Measurements from ENCODE around the gene SYT2.
"Not testable (repeated sequence)": the region's sequence is repeated elsewhere in the genome, so short reads cannot be mapped to it uniquely, and the experiment has no call there.

The SYT2 gene

DNA sequence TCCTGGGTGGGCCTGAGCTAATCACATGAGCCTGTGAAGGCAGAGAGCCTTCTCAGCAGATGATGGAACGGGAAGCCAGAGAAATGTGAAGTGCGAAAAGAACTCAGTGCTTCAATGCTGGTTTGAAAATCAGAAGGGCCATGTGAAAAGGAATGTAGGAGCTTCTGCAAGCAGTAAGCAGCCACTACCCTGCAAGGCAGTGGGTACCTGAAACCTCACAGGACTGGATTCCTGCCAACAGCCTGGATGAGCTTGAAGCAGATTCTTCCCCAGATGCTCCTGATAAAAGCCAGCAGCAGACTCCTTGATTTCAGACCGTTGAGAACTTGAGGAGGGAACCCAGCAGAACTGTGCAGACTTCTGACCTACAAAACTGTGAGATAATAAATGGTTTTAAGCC, 158.6 kb downstream of the SYT2 start:
- in situ Hi-C loops (cut with MboI; ENCODE audit: low sequenced_read_pairs, unreplicated experiment) = no loop called here
- DNase-seq (ENCODE audit: low spot score) = no peak
- TF ChIP-seq, protein P1, sequence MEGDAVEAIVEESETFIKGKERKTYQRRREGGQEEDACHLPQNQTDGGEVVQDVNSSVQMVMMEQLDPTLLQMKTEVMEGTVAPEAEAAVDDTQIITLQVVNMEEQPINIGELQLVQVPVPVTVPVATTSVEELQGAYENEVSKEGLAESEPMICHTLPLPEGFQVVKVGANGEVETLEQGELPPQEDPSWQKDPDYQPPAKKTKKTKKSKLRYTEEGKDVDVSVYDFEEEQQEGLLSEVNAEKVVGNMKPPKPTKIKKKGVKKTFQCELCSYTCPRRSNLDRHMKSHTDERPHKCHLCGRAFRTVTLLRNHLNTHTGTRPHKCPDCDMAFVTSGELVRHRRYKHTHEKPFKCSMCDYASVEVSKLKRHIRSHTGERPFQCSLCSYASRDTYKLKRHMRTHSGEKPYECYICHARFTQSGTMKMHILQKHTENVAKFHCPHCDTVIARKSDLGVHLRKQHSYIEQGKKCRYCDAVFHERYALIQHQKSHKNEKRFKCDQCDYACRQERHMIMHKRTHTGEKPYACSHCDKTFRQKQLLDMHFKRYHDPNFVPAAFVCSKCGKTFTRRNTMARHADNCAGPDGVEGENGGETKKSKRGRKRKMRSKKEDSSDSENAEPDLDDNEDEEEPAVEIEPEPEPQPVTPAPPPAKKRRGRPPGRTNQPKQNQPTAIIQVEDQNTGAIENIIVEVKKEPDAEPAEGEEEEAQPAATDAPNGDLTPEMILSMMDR (IDR thresholded peaks at IDR 0.05; ENCODE audit: borderline replicate concordance, control extremely low read depth, extremely low read depth, insufficient read depth, missing control alignments) = no peak

DNA sequence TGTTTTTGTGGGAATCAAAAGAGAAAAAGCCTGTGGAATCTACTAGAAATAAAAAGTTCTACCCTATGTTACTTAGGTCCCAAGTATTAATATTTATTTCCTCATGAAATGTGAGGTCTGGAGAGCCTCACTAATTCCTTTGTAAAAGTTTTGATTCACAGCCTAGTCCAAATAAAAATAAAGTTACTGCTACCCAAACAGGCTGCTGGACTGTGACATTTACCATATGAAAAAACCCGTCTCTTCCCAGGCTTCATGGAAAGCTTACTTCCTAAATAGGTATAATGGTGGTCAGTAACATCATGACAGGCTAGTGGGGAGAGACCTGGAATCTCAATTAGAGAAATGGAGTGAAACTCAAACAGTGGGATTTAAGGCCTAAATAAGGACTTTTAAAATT, 160.2 kb downstream of the SYT2 start:
- in situ Hi-C loops (cut with MboI; ENCODE audit: low sequenced_read_pairs, unreplicated experiment); DNase-seq (ENCODE audit: low spot score): not testable (repeated sequence)

DNA sequence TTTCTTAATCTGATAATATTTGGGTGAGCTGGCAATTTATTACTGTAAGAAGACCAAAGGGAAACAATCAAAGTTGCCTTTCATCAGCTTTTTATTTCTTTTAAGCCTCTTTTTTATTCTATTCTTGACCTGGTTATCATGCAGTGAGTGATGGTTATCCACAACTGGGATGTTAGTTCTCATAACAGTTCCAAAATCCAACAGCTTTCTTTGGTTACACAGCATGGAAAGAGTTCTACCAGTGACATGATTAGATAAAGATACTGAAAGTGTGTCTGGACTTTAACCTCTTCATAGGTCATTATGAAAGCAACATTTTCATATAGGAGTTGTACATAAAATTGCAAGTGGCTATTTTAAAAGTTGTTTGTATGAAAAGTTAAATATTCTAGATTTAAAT, 163.0 kb downstream of the SYT2 start:
- TF ChIP-seq, protein P1 (IDR thresholded peaks at IDR 0.05; ENCODE audit: borderline replicate concordance, control extremely low read depth, extremely low read depth, insufficient read depth, missing control alignments) = no peak
- DNase-seq (ENCODE audit: low spot score) = no peak
- in situ Hi-C loops (cut with MboI; ENCODE audit: low sequenced_read_pairs, unreplicated experiment) = no loop called here

DNA sequence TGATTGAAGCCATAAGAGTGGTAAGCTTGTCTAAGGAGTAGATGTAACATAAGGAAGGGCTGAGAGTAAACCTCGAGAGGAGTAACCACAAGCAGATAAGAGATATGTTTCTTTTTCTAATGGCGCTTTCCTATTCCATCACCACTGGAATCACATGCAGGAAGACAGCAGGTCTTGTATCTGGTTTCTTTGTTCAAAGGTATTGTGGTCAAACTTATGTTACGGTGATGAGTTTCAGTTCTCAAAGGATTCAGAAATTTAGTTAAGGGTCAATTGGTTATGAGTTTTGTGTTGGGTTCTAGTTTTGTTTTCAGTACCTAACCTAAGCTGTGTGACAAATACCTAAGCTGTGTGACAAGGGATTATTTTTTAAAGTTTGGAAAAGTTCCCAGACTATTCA, 163.5 kb downstream of the SYT2 start:
- DNase-seq (ENCODE audit: low spot score); in situ Hi-C loops (cut with MboI; ENCODE audit: low sequenced_read_pairs, unreplicated experiment): not testable (repeated sequence)

DNA sequence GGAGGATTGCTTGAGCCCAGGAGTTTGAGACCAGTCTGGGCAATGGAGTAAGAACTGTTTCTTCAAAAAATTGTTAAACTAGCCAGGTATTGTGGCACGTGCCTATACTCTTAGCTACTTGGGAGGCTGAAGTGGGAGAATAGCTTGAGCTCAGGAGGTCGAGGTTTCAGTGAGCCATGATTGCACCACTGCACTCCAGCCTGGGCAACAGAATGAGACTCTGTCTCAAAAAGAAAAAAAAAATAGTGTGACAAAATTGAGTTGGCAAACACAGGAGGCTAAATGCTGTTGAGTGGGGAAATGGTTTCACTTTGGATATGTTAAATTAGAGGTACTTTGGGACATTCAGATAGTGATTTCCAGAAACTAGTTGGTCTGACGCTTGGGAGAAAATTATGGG, 163.9 kb downstream of the SYT2 start:
- in situ Hi-C loops (cut with MboI; ENCODE audit: low sequenced_read_pairs, unreplicated experiment); DNase-seq (ENCODE audit: low spot score): not testable (repeated sequence)

DNA sequence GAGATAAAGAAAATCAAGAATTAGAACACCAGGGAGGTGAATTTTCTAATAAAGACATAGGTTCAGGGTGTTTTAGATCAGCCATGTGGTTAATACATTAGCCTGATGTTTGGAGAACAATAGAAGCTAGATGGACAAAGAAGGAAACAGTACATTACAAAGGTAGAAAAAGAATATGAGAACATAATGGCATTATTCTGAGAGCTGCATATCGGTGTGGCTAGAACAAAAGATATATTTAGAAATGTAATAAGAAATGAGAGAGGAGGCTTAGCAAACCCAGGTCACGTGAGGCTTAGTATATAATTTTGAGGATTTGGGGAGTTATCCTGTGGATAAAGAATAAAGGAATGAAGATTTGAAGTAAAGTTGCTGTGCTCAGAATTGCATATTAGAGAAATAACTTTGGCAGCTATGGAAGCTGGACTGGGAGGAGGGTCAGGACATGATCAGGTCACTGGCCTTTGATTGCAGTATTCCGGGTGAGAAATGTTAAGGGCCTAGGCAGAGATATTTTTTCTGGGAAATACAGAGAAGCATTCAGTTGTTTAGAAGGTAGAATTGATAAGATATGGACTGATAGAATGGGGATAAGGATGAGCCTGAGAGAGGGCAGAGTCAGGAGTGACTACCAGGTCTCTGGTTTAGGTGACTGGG, 164.5 kb downstream of the SYT2 start:
- in situ Hi-C loops (cut with MboI; ENCODE audit: low sequenced_read_pairs, unreplicated experiment); DNase-seq (ENCODE audit: low spot score): not testable (repeated sequence)

DNA sequence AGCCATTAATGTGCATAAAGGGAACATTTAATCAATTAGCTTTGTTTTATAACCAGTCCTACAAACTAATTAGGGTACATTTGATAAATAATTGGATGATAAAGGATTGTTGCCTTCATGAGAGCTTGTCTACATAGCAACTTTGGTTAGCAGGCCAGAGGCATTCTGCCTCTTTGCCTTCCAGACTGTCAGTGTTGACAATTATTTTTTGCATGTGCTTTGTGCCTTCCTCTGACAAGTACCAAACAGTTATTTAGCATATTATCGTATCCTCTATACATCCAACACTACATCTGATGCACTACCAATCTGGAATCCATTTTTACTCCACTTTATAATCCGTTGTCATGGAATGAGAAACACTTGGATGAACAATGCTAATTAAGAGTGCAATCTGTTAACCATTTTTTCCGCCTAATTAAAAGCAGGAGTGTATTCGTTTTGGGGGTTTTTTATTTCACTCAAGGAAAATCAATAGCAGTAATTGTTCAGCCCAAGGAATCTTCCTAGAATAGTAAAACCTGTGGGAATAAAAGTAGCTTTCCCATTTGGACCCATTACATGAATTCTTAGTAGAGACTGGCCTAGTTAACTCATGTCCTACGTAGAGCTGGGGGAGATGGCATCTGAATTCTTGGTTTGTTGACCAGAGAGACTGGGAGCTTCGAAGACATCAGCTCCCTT, 165.3 kb downstream of the SYT2 start:
- in situ Hi-C loops (cut with MboI; ENCODE audit: low sequenced_read_pairs, unreplicated experiment); DNase-seq (ENCODE audit: low spot score): not testable (repeated sequence)

DNA sequence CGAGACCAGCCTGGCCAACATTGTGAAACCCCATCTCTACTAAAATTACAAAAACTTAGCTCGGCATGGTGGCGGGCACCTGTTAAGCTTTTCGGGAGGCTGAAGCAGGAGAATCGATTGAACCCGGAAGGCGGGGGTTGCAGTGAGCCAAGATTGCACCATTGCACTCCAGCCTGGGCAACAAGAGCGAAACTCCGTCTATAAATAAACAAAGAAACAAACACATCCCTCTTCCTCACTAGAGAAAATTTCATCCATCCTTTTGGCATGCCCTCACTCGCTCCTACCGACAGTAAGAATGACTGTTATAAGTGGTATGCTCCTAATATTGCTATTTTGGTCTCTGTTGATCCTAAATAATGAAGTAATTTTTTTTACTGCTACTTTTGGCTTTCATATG, 166.7 kb downstream of the SYT2 start:
- in situ Hi-C loops (cut with MboI; ENCODE audit: low sequenced_read_pairs, unreplicated experiment); DNase-seq (ENCODE audit: low spot score): not testable (repeated sequence)

DNA sequence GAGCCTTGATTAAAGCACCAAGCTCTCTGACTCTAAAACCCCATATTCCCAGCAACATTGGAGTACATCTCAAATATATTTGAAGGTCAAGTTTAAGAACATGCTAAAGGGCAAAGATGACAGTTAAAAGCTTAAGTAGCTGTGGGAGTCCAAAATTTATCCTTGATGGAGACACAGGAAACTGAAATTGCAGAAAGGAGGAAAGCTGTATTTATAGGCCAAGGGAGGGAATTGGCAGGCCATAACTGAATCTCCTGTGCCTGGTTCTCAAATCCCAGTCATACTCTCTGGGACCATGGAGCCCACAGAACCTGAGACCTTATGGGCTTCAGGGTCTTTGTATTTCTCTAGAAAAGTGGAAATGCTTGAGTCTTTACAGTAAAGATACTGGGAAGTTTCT, 167.8 kb downstream of the SYT2 start:
- in situ Hi-C loops (cut with MboI; ENCODE audit: low sequenced_read_pairs, unreplicated experiment); DNase-seq (ENCODE audit: low spot score): not testable (repeated sequence)

DNA sequence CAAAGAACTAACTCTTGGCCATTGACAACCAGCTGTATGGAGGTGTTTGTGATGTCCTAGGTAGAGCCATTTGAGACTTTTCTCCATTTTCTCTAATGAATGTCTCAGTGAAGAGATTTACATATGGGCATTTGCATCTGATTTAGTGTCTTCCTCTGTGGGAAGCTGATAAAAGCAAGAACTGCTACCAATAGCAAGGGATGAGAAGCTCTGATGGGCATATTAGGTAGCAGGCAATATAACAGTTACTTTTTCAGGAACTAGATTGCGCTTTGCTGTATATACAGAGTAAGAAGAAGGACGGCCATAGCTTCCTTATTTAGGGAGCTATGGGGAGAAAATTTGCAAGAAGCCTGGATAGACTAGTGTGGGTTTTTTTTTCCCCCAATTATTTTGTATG, 169.4 kb downstream of the SYT2 start:
- in situ Hi-C loops (cut with MboI; ENCODE audit: low sequenced_read_pairs, unreplicated experiment); DNase-seq (ENCODE audit: low spot score): not testable (repeated sequence)
